LNCAP (cell line): ENCODE results near the gene SLC25A11.

Experiments used
- TF ChIP-seq, protein P1 (sequence below): fragments of 450-650 bp; IDR thresholded peaks from 2 replicates; pipeline ENCODE4 v1.5.1; 2017; ENCODE audit warnings: mild to moderate bottlenecking

The SLC25A11 gene

DNA sequence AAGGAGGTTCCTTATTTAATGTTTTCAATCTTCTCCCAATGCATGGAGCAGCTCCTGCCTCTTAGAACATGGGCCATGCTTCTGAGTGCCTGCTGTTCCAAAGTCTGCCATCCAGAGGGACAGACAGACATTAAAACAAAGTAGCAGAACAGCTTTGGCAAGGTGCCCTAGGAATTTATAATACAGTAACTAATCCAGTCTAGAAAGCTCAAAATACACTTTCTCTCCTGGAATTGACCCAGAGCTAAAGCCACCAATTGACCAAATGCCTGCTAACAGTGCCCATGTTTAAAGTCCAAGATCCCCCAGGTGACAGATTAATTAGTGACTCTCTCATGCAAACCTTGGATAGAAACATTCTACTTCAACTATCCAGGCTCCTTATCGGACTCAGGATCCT is 25.9 kb downstream of the SLC25A11 start:
- TF ChIP-seq, protein P1, sequence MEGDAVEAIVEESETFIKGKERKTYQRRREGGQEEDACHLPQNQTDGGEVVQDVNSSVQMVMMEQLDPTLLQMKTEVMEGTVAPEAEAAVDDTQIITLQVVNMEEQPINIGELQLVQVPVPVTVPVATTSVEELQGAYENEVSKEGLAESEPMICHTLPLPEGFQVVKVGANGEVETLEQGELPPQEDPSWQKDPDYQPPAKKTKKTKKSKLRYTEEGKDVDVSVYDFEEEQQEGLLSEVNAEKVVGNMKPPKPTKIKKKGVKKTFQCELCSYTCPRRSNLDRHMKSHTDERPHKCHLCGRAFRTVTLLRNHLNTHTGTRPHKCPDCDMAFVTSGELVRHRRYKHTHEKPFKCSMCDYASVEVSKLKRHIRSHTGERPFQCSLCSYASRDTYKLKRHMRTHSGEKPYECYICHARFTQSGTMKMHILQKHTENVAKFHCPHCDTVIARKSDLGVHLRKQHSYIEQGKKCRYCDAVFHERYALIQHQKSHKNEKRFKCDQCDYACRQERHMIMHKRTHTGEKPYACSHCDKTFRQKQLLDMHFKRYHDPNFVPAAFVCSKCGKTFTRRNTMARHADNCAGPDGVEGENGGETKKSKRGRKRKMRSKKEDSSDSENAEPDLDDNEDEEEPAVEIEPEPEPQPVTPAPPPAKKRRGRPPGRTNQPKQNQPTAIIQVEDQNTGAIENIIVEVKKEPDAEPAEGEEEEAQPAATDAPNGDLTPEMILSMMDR: no peak

DNA sequence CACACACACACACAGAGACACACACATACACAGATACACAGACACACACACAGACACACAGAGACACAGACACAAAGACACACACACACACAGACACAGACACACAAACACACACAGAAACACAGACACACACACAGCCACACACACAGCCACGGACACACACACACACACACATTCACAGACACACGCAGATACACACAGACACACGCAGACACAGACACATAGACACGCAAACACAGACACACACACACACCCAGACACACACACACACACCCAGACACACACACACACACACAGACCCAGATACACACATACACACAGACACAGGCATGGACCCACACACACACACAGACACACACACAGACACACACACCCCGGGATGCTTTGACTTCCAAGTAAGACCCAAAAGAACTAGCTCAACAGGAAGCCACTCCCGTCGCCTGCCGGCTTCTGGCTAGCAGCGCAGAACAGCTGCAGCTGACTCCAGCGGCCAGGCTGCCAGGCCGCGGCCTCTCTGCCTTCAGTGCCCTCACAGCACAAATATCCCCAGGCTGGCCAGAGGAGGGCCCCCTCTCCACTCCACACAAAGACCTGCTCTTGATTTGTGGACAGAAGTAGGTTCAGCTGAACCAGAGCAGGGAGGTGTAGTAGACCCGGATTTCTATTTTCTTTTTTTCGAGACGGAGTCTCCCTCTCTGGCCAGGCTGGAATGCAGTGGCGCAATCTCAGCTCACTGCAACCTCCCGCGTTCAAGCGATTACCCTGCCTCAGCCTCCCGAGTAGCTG is 30.9 kb downstream of the SLC25A11 start:
- TF ChIP-seq, protein P1: peak; percentile 80

- TF ChIP-seq, protein P1: no peak
These were observed 31.5 kb downstream of the SLC25A11 start for GRCh38 chr17:4908301-4908700.

GRCh38 chr17:4903051-4903818 is 36.6 kb downstream of the SLC25A11 start, which contains the start of gene CHRNE:
CHRNE (minus strand) TSS chr17:4903098; CDS start chr17:4903063, 35 bp downstream.
- TF ChIP-seq, protein P1: peak; percentile 88

DNA sequence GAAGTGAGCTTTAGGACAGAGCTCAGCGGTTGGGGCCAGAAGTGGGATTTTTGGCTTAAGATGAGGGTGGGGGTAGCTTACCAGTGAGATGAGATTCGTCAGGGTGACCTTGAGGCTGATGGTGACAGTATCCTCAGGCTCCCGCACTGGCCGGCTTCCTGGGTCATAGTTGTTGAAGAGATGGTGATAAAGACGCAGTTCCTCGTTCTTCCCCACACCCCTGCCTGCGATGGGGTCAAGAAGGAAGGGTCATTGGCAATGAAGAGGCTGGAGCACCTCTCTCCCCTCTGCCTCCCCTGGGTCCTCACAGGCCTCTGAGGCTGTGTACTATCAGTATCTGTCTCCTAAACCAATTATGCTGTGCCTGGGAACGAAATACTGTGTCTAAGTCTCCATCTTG is 37.3 kb downstream of the SLC25A11 start:
- TF ChIP-seq, protein P1: no peak

DNA sequence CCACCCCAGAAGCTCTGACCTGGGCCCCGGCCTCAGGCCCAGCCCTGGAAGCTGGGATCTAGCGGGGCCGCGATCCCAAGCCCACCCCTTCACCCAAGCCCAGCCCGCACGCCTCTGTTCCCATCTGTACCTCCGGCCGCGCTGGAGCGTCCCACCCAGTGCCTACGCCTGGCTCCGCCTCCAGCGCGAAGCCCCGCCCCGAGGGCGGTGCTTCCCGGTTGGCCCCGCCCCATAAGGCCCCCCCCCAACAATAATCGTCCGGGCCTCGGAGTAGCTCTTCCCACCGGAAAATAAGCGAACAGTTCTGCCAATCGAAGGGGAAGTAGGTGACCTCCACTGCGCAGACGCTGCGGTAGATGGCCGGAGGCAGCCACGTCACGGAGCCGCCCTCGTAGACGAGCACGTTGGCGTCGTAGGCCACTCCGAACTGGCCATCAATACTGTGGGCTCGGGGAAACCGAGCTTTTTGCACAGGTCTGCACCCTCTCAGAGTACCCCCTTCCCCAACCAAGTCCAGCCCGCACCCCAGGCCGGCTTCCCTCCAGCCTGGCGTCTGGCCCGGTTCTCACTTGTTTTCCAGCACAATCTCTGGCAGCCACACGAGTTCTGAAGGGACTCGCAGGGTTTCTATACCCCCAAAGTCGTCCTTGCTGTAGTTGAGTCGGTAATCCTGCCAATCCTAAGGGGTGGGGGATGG is 38.0 kb downstream of the SLC25A11 start:
- TF ChIP-seq, protein P1: no peak

DNA sequence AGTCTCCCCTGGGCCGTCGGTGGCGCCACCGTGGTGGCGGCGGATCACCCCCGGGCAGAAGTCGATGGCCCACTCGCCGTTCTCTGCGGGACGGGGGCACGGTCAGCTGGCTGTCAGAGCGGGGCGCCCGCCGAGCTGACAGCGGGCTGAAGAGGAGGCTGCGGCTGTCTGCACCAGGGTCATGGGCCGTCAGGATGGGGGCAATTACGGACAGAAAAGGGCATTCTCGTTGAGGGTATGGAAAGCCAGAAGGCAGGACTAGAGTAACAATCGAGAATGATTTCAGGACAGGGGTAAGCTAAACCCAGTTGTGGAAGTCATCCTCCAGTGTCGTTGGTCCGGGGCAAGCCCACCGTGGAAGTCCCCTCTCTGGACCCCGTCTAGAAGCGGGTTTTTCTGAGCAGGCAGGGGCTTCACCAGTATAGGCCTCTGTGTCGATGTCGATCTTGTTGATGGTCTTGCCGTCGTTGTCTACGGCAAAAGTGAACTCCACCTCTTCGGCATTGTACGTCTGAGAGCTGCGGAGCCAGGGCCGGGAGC is 38.7 kb downstream of the SLC25A11 start:
- TF ChIP-seq, protein P1: no peak
